H1 (cell line): Measurements from ENCODE around the gene CRYBG1. TPM values are rescaled to one million over a fixed set of nuclear protein-coding genes. Genes with fewer than 3 reads are reported as not detected.
A peak's percentile ranks its signal among the peaks of the same experiment; 100 is the strongest.

Source experiments
- CTCF ChIA-PET: fragments of 300-600 bp; sonication (Branson Sonifier 250); formaldehyde crosslinking; loops from one replicate; lab custom pipeline; 2021; ENCODE audit not compliant: partially characterized antibody; lab: Charles Lee
- POLR2A ChIA-PET: fragments of 300-600 bp; sonication (Branson Sonifier 250); formaldehyde crosslinking; loops from one replicate; lab custom pipeline; 2021; ENCODE audit warnings: inconsistent platforms; ENCODE audit not compliant: partially characterized antibody; lab: Charles Lee
- DNase-seq, 2 experiments: peaks; one replicate each; pipeline versions ENCODE4 v3.0.0 to v3.0.0-alpha.2; 2010 to 2022; ENCODE audit warnings: low spot score in 2 of 2, low read depth in 1 of 2, mixed read lengths in 1 of 2
- FAIRE-seq: peaks from 2 replicates; lab custom pipeline; 2011; peaks lifted over from hg19 to GRCh38; lab: Jason Lieb, UNC
- H2AFZ ChIP-seq: 2 replicates; pipeline ENCODE4 v1.8.1; 2012; ENCODE audit warnings: low read length, inconsistent platforms
- H2AK5ac ChIP-seq: 2 replicates; pipeline ENCODE4 v1.6.1; 2013; ENCODE audit warnings: low read depth, low read length
- H2BK120ac ChIP-seq: replicated peaks from 2 replicates; pipeline ENCODE3; 2013; ENCODE audit warnings: low read depth, low read length, inconsistent platforms
- H2BK12ac ChIP-seq: 2 replicates; pipeline ENCODE4 v1.6.1; 2013; ENCODE audit warnings: low read depth, low read length
- H2BK15ac ChIP-seq: 2 replicates; pipeline ENCODE4 v1.6.1; 2013; ENCODE audit warnings: low read length
- H2BK20ac ChIP-seq: 2 replicates; pipeline ENCODE4 v1.6.1; 2013; ENCODE audit warnings: low read length
- H2BK5ac ChIP-seq: 2 replicates; pipeline ENCODE4 v1.6.1; 2013; ENCODE audit warnings: low read depth, low read length
- H3K14ac ChIP-seq: 2 replicates; pipeline ENCODE4 v1.6.1; 2013; ENCODE audit warnings: inconsistent platforms; ENCODE audit not compliant: insufficient read length
- H3K18ac ChIP-seq: 2 replicates; pipeline ENCODE4 v1.6.1; 2013; ENCODE audit warnings: low read length; ENCODE audit errors: extremely low read depth
- H3K23ac ChIP-seq: 2 replicates; pipeline ENCODE4 v1.6.1; 2013; ENCODE audit warnings: inconsistent platforms; ENCODE audit not compliant: insufficient read length
- H3K23me2 ChIP-seq: 2 replicates; pipeline ENCODE4 v1.6.1; 2013; ENCODE audit warnings: low read depth, low read length
- H3K27ac ChIP-seq: 2 replicates; pipeline ENCODE4 v1.6.1; 2011; ENCODE audit warnings: low read depth, low read length, inconsistent platforms
- H3K27me3 ChIP-seq, 4 experiments: replicated peaks in 1 of 4; 1 replicate in 1 of 4; 2 replicates in 3 of 4; pipeline versions ENCODE4 v1.6.1 to v1.8.1; 2011 to 2013; ENCODE audit warnings: low read length in 3 of 4, mild to moderate bottlenecking in 3 of 4, inconsistent platforms in 2 of 4, mixed read lengths in 2 of 4, moderate library complexity in 1 of 4; ENCODE audit not compliant: control insufficient read depth in 3 of 4, insufficient read depth in 3 of 4; ENCODE audit errors: extremely low read depth in 1 of 4
- H3K36me3 ChIP-seq, 4 experiments: 2 replicates each; pipeline versions ENCODE4 v1.6.1 to v1.8.1; 2011 to 2013; ENCODE audit warnings: mild to moderate bottlenecking in 4 of 4, low read length in 3 of 4, moderate library complexity in 2 of 4, control low read depth in 1 of 4, inconsistent platforms in 1 of 4; ENCODE audit not compliant: insufficient read depth in 4 of 4, control insufficient read depth in 2 of 4
- H3K4ac ChIP-seq: replicated peaks from 2 replicates; pipeline ENCODE3; 2013; ENCODE audit warnings: low read length, low read depth, mixed read lengths, inconsistent platforms; ENCODE audit not compliant: insufficient read length
- H3K4me1 ChIP-seq, 4 experiments: replicated peaks in 1 of 4; 1 replicate in 1 of 4; 2 replicates in 3 of 4; pipeline versions ENCODE4 v1.6.1 to v1.8.1; 2011 to 2013; ENCODE audit warnings: low read length in 3 of 4, inconsistent platforms in 2 of 4, mixed read lengths in 1 of 4; ENCODE audit not compliant: insufficient read depth in 4 of 4, control insufficient read depth in 3 of 4
- H3K4me2 ChIP-seq, 2 experiments: 2 replicates each; pipeline versions ENCODE4 v1.6.1 to v1.8.1; 2011 to 2013; ENCODE audit warnings: low read depth in 2 of 2, low read length in 2 of 2, control low read depth in 1 of 2, inconsistent platforms in 1 of 2, mild to moderate bottlenecking in 1 of 2; ENCODE audit not compliant: insufficient read depth in 1 of 2
- H3K4me3 ChIP-seq, 4 experiments: fragments of 200-600, 300-600 bp in 1 of 4; sonication (generic), shearing (Covaris generic), sonication (Bioruptor Twin) in 1 of 4; 2 replicates each; pipeline versions ENCODE4 v1.5.1 to v1.8.1; 2011 to 2016; ENCODE audit warnings: low read length in 4 of 4, low read depth in 3 of 4, control low read depth in 2 of 4, inconsistent platforms in 2 of 4, mild to moderate bottlenecking in 2 of 4, mixed read lengths in 1 of 4, moderate library complexity in 1 of 4; ENCODE audit not compliant: insufficient read depth in 2 of 4; ENCODE audit errors: extremely low read depth in 1 of 4
- H3K56ac ChIP-seq: replicated peaks from 2 replicates; pipeline ENCODE3; 2013; ENCODE audit warnings: low read depth, mild to moderate bottlenecking, mixed read lengths, low read length, inconsistent platforms; ENCODE audit not compliant: insufficient read length
- H3K79me1 ChIP-seq: 2 replicates; pipeline ENCODE4 v1.6.1; 2013; ENCODE audit warnings: low read depth, low read length, control low read depth
- H3K79me2 ChIP-seq, 2 experiments: 2 replicates each; pipeline versions ENCODE4 v1.6.1 to v1.8.1; 2012 to 2013; ENCODE audit warnings: low read length in 2 of 2, mild to moderate bottlenecking in 2 of 2, inconsistent platforms in 1 of 2; ENCODE audit not compliant: insufficient read depth in 2 of 2, control insufficient read depth in 1 of 2
- H3K9ac ChIP-seq, 4 experiments: replicated peaks in 1 of 4; 1 replicate in 1 of 4; 2 replicates in 3 of 4; pipeline versions ENCODE4 v1.6.1 to v1.8.1; 2011 to 2013; ENCODE audit warnings: low read depth in 3 of 4, low read length in 3 of 4, control low read depth in 2 of 4, mild to moderate bottlenecking in 2 of 4, moderate library complexity in 2 of 4, inconsistent platforms in 1 of 4; ENCODE audit errors: extremely low read depth in 1 of 4
- H3K9me3 ChIP-seq, 2 experiments: 2 replicates each; pipeline versions ENCODE4 v1.6.1 to v1.8.1; 2012 to 2013; ENCODE audit warnings: mild to moderate bottlenecking in 2 of 2, moderate library complexity in 2 of 2, control low read depth in 1 of 2, inconsistent platforms in 1 of 2, low read depth in 1 of 2, low read length in 1 of 2, mixed read lengths in 1 of 2; ENCODE audit not compliant: insufficient read depth in 2 of 2
- H4K20me1 ChIP-seq, 2 experiments: replicated peaks in 1 of 2; 2 replicates each; pipeline versions ENCODE3 to v1.8.1; 2011 to 2013; ENCODE audit warnings: inconsistent platforms in 2 of 2, low read length in 2 of 2, mild to moderate bottlenecking in 1 of 2; ENCODE audit not compliant: insufficient read depth in 2 of 2, control insufficient read depth in 1 of 2
- H4K5ac ChIP-seq: 2 replicates; pipeline ENCODE4 v1.6.1; 2013; ENCODE audit warnings: low read length, low read depth, mixed read lengths, inconsistent platforms; ENCODE audit not compliant: insufficient read length
- H4K8ac ChIP-seq: 2 replicates; pipeline ENCODE4 v1.8.0; 2013; ENCODE audit warnings: mild to moderate bottlenecking, moderate library complexity, low read length, inconsistent platforms; ENCODE audit not compliant: insufficient read depth; ENCODE audit errors: extremely low read depth
- H4K91ac ChIP-seq: replicated peaks from 2 replicates; pipeline ENCODE3; 2013; ENCODE audit warnings: low read length, mixed read lengths, inconsistent platforms; ENCODE audit not compliant: insufficient read length
- BRCA1 ChIP-seq: IDR thresholded peaks from 2 replicates; pipeline ENCODE4 v1.6.1; 2012; ENCODE audit warnings: low read depth, low read length, improper control_type of control experiment
- NRF1 ChIP-seq: IDR thresholded peaks from 2 replicates; pipeline ENCODE4 v1.6.1; 2011; ENCODE audit warnings: mild to moderate bottlenecking, low read depth, low read length, improper control_type of control experiment
- POLR2A ChIP-seq, 2 experiments: IDR thresholded peaks; 1 replicate in 1 of 2; 2 replicates in 1 of 2; pipeline ENCODE4 v1.6.1; 2011; ENCODE audit warnings: low read depth in 2 of 2, low read length in 2 of 2, mild to moderate bottlenecking in 2 of 2; ENCODE audit errors: control extremely low read depth in 1 of 2
- TAF7 ChIP-seq: optimal IDR thresholded peaks from 2 replicates; pipeline ENCODE3; 2011; ENCODE audit warnings: low read depth, mild to moderate bottlenecking, inconsistent platforms, low read length, moderate library complexity, borderline replicate concordance
- TEAD4 ChIP-seq: IDR thresholded peaks from 2 replicates; pipeline ENCODE4 v1.6.1; 2012; ENCODE audit warnings: low read depth, low read length, inconsistent platforms, mixed read lengths
- WGBS, 2 experiments: shearing (Covaris generic) in 1 of 2; methylation state at CpG; one replicate each; pipeline versions ENCODE4 v1.1.6 to v1.1.7; 2013 to 2015; ENCODE audit warnings: low lambda C conversion rate in 2 of 2, mixed read lengths in 2 of 2, inconsistent platforms in 1 of 2, low coverage in 1 of 2, missing lambda C conversion rate in 1 of 2; ENCODE audit not compliant: insufficient replicate concordance in 2 of 2, insufficient coverage in 1 of 2, insufficient read length in 1 of 2; ENCODE audit errors: extremely low coverage in 1 of 2, missing lambda C conversion rate in 1 of 2; 5-methylcytosine and 5-hydroxymethylcytosine counted together
- polyA plus RNA-seq, 7 experiments: library from polyadenylated mRNA; depleted of rRNA in 3 of 7; stranded (reverse) in 5 of 7; unstranded in 2 of 7; fragments of >200 nt in 5 of 7; fragments of 200-250 nt in 2 of 7; gene quantifications; 1 replicate in 5 of 7; 2 replicates in 1 of 7; 4 replicates in 1 of 7; pipeline versions ENCODE4 v1.2.1 to v1.2.3, GENCODE V29; 2011 to 2013; ENCODE audit warnings: missing spikeins in 2 of 7, mixed read lengths in 2 of 7
- total RNA-seq: library from RNA; stranded (reverse); fragmentation: NEBNext Ultra II Directional; extraction: Animal tissue kit (Norgen Biotek cat#: 25700); gene quantifications from 2 replicates; pipeline ENCODE4 v1.2.1, GENCODE V29; 2021
- TF ChIP-seq, protein P1 (sequence below): IDR thresholded peaks from 2 replicates; pipeline ENCODE4 v1.6.1; 2011; ENCODE audit warnings: low read length, improper control_type of control experiment

The CRYBG1 gene
- total and polyA plus RNA-seq, 2 of the 8 experiments (the other 6 are each of a cell fraction or from before 2014, with no cell fraction given): 2.2 to 11.6 TPM

DNA sequence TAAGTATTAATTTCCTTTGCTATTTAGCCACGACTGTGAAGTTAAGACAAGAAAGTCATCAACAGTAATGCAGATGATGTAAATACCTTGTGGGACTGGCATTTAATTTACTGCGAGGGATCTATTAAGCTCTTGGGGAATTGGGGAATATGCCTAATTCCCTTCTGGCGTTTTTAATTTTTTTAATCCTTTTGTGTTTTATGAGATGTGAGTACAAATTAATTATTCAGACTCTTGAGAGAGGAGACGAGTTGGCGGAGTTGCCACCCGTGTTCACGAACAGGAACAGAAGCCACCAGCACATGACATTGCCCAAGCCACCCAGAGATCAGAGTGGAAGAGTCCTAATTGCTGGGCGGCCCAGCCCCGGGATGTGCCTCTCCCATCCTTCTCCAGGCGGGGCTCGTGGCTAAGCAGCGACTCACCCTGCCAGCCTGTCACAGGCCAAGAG is 533 bp upstream of the CRYBG1 start:
- Histone ChIP-seq H4K20me1 (no peaks in the 10 kb centered on the region), H4K8ac (no peak overlapping the region), H2BK20ac (no peak overlapping the region), H3K9ac (no peak overlapping the region), H3K4ac (no peak overlapping the region), H2AFZ (peak overlapping the region; percentile 43; the same call in 1 of the 2 replicates), H3K23me2 (peaks cover 8% of the 10 kb centered on the region; the same call in 1 of the 2 replicates), H3K18ac (0 out of 2 replicates have a peak overlapping the region, but pooled peaks have one; percentile 13), H2BK120ac (no peak overlapping the region), H3K56ac (no peak overlapping the region), H2BK12ac (peak overlapping the region; percentile 55; the same call in 1 of the 2 replicates), H3K14ac (no peak overlapping the region), H3K9me3 (no peaks in the 10 kb centered on the region), H3K79me2 (no peaks in the 10 kb centered on the region), H3K79me1 (no peaks in the 10 kb centered on the region), H4K5ac (no peak overlapping the region), H3K4me1 (peaks cover 0 to 2% (median 0%) of the 10 kb centered on the region in 4 experiments; a peak in 1 of 7 replicates), H2BK15ac (no peak overlapping the region), H3K36me3 (no peaks in the 10 kb centered on the region), H4K91ac (no peak overlapping the region), H2AK5ac (no peak overlapping the region), H3K23ac (no peak overlapping the region), H2BK5ac (no peak overlapping the region; the same call in 1 of the 2 replicates), H3K4me2 (peak overlapping the region; percentile 74 to 76), H3K27ac (no peak overlapping the region), H3K27me3 (peaks cover 0 to 10% (median 7%) of the 10 kb centered on the region in 4 experiments; a peak in 5 of 7 replicates), H3K4me3 (peak overlapping the region in 3 of 4 experiments; percentile 16 to 69 (median 29); a peak in 7 of 8 replicates)
- ChIA-PET CTCF (interaction anchor here (0.7 to 2.9 kb wide), 16 partner anchors 9 to 385 kb away, joined by 3 to 24 read pairs (median 4); no protein-coding TSS in a partner anchor), POLR2A (interaction anchor here (1.5 to 1.6 kb wide), 2 partner anchors 10 to 620 kb away, joined by 3 to 5 read pairs; no protein-coding TSS in a partner anchor)
- WGBS, 2 experiments: 40% methylated on average over 12 of the region's 12 CpGs; no CpG with 5 or more reads in 1 of the 2 experiments
- no peak for DNase-seq
- TF ChIP-seq NRF1 (no peak), POLR2A (IDR thresholded peaks at IDR 0.05; ENCODE audit: control extremely low read depth in 1 of 2, low read depth in 2 of 2, low read length in 2 of 2) (no peak), TAF7 (no peak), TEAD4 (no peak), BRCA1 (no peak)
- TF ChIP-seq, protein P1, sequence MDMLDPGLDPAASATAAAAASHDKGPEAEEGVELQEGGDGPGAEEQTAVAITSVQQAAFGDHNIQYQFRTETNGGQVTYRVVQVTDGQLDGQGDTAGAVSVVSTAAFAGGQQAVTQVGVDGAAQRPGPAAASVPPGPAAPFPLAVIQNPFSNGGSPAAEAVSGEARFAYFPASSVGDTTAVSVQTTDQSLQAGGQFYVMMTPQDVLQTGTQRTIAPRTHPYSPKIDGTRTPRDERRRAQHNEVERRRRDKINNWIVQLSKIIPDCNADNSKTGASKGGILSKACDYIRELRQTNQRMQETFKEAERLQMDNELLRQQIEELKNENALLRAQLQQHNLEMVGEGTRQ: no peak
- no peak for FAIRE-seq
